Vagina (tissue), 2 donors: ENCODE measurements around the gene COPB2.

ENCODE experiments used
- POLR2A ChIP-seq, 2 donors: fragments of 450-650 bp; IDR thresholded peaks; one replicate each; pipeline ENCODE4 v1.6.1; 2017; ENCODE audit warnings: antibody characterized with exemption in 2 of 2, mild to moderate bottlenecking in 2 of 2, moderate library complexity in 2 of 2
- POLR2AphosphoS5 ChIP-seq, 2 donors: sonication (generic); formaldehyde crosslinking; IDR thresholded peaks; one replicate each; pipeline ENCODE4 v1.9.0; 2017; ENCODE audit warnings: antibody characterized with exemption in 2 of 2, mild to moderate bottlenecking in 2 of 2, low read depth in 1 of 2; ENCODE audit not compliant: insufficient read depth in 1 of 2
- TF ChIP-seq, protein P1 (sequence below), 3 experiments: fragments of 450-650 bp in 2 of 3; fragments of 200-600 bp in 1 of 3; sonication (generic) in 1 of 3; IDR thresholded peaks; one replicate each; pipeline ENCODE4 v1.5.1; 2017 to 2019; ENCODE audit warnings: antibody characterized with exemption in 3 of 3, mild to moderate bottlenecking in 2 of 3, moderate library complexity in 2 of 3

DNA sequence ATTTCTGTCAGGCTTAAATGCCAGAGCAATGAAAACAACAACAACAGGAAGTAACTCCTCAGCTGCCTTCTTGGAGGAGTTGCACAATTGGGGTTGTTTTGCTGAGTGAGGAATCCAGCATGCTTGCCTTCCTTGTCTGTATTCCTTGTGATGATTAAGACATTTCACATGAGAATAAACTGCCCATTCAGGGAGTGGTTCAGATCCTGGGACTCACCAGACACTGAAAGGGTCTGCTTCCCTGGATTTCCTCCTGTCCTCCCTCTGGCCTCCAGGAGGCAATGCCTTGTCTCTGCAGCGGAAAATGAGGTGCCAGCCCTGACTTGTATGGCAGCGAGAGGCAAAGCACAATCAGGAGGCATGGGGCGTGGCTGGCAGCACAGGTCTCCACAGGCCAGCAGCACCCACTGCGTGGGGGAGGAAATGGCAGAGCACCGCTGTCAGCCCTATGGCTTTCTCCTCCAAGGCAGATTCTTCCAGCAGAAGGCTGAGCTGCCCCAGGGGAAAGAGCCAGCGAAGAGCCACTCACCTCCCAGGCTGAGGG, 45.4 kb upstream of the COPB2 start:
- TF ChIP-seq, protein P1, sequence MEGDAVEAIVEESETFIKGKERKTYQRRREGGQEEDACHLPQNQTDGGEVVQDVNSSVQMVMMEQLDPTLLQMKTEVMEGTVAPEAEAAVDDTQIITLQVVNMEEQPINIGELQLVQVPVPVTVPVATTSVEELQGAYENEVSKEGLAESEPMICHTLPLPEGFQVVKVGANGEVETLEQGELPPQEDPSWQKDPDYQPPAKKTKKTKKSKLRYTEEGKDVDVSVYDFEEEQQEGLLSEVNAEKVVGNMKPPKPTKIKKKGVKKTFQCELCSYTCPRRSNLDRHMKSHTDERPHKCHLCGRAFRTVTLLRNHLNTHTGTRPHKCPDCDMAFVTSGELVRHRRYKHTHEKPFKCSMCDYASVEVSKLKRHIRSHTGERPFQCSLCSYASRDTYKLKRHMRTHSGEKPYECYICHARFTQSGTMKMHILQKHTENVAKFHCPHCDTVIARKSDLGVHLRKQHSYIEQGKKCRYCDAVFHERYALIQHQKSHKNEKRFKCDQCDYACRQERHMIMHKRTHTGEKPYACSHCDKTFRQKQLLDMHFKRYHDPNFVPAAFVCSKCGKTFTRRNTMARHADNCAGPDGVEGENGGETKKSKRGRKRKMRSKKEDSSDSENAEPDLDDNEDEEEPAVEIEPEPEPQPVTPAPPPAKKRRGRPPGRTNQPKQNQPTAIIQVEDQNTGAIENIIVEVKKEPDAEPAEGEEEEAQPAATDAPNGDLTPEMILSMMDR (IDR thresholded peaks at IDR 0.05) = no peak
- no peak for TF ChIP-seq POLR2A (IDR thresholded peaks at IDR 0.05)
- peak; percentile 24 to 56 for TF ChIP-seq POLR2AphosphoS5 (IDR thresholded peaks at IDR 0.05; ENCODE audit: insufficient read depth in 1 of 2, low read depth in 1 of 2)
